NT2/D1 (cell line): ENCODE measurements around the gene EWSR1.

Experiments used
- SUZ12 ChIP-seq: IDR thresholded peaks from 2 replicates; pipeline ENCODE4 v1.6.1; 2011; ENCODE audit not compliant: insufficient read length, insufficient read depth; ENCODE audit errors: extremely low read depth
- ZNF274 ChIP-seq: IDR thresholded peaks from 2 replicates; pipeline ENCODE4 v1.6.1; 2011; ENCODE audit warnings: mild to moderate bottlenecking, low read depth, low read length

DNA sequence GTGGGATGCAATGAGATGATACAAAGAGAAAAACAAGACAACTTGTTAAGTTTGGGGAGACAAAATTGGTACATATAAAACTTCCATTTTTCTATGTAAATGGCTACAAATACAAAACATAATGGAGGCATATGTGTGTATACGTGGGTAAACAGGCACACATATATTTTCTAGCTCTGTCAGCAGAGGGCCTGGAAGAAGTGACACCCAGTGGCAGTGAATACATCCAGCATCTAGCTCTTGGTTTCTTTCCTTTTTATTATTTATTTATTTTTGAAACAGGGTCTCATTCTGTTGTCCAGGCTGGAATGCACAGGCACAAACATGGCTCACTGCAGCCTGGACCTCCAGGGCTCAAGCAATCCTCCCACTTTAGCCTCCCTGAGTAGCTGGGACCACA lies 52.5 kb downstream of the EWSR1 start:
- TF ChIP-seq SUZ12 (no peak), ZNF274 (no peak)
